SH-SY5Y (cell line): ENCODE data around the gene IER5L.

ENCODE experiments used
- GATA2 ChIP-seq: IDR thresholded peaks from 2 replicates; pipeline ENCODE4 v1.6.1; 2011; ENCODE audit warnings: mild to moderate bottlenecking, low read depth, low read length
- GATA3 ChIP-seq: IDR thresholded peaks from 2 replicates; pipeline ENCODE4 v1.6.1; 2011; ENCODE audit warnings: low read depth, mild to moderate bottlenecking, low read length, moderate library complexity

GRCh38 chr9:129141066-129142041 is 36.7 kb downstream of the IER5L start:
- TF ChIP-seq GATA3 (no peak), GATA2 (no peak)
